GM20000 (cell line): ENCODE results near the gene SLX4IP.
A peak's percentile ranks its signal among the peaks of the same experiment; 100 is the strongest.

Experiments
- DNase-seq: peaks from one replicate; pipeline ENCODE4 v3.0.0; 2012; ENCODE audit warnings: low spot score
- CTCF ChIP-seq: IDR thresholded peaks from 2 replicates; pipeline ENCODE4 v1.5.1; 2012; ENCODE audit warnings: mild to moderate bottlenecking, control low read depth; ENCODE audit errors: extremely low read depth, missing control alignments

The SLX4IP gene

GRCh38 chr20:10643560-10643873 is 208.4 kb downstream of the SLX4IP start:
- no peak for DNase-seq

GRCh38 chr20:10644458-10645204 is 209.5 kb downstream of the SLX4IP start:
- peak; percentile 37 for DNase-seq
- TF ChIP-seq CTCF = no peak

More at GRCh38 chr20:10643560-10643873, 208.4 kb downstream of the SLX4IP start:
- TF ChIP-seq CTCF = no peak

GRCh38 chr20:10645205-10645570 is 210.1 kb downstream of the SLX4IP start:
- DNase-seq = no peak
- no peak for TF ChIP-seq CTCF

- no peak for DNase-seq
- TF ChIP-seq CTCF = no peak
These were observed 210.9 kb downstream of the SLX4IP start for GRCh38 chr20:10646006-10646405.

GRCh38 chr20:10646886-10647420 is 211.8 kb downstream of the SLX4IP start:
- TF ChIP-seq CTCF = no peak
- DNase-seq = no peak

GRCh38 chr20:10647471-10647870 is 212.4 kb downstream of the SLX4IP start:
- DNase-seq = peak; percentile 37

More at GRCh38 chr20:10647471-10647870, 212.4 kb downstream of the SLX4IP start:
- no peak for TF ChIP-seq CTCF
